ENCODE data around the gene ATG16L1.

DNA sequence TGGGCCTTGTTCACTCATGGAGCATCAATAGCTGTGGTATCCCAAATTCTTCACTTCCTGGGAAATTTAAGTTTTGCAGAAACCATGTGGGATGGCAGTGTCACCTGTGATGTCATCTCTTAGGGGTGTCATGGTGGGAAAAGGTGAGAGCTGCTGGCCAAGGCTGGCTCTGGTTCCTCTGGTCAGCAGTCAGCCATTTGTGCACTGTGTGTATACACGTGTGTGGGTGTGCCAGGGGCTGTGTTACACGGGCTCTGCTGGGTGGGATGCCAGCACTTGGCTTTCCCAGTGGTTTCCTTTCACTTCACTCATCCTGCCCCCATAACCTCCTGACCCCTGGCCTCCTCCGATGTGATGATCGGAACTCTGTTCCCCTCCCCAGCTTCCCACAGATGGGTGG lies 77.4 kb downstream of the ATG16L1 start:
- TF ChIP-seq, protein P1, sequence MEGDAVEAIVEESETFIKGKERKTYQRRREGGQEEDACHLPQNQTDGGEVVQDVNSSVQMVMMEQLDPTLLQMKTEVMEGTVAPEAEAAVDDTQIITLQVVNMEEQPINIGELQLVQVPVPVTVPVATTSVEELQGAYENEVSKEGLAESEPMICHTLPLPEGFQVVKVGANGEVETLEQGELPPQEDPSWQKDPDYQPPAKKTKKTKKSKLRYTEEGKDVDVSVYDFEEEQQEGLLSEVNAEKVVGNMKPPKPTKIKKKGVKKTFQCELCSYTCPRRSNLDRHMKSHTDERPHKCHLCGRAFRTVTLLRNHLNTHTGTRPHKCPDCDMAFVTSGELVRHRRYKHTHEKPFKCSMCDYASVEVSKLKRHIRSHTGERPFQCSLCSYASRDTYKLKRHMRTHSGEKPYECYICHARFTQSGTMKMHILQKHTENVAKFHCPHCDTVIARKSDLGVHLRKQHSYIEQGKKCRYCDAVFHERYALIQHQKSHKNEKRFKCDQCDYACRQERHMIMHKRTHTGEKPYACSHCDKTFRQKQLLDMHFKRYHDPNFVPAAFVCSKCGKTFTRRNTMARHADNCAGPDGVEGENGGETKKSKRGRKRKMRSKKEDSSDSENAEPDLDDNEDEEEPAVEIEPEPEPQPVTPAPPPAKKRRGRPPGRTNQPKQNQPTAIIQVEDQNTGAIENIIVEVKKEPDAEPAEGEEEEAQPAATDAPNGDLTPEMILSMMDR (IDR thresholded peaks at IDR 0.05; ENCODE audit: low read length), result no peak
- TF ChIP-seq EZH2 (IDR thresholded peaks at IDR 0.05; ENCODE audit: borderline replicate concordance, low read length), result no peak

All from OCI-LY1 (cell line).